ENCODE results near the gene PRLR.
"Not testable (repeated sequence)": the region's sequence is repeated elsewhere in the genome, so short reads cannot be mapped to it uniquely, and the experiment has no call there.

The PRLR gene

GRCh38 chr5:35067985-35068384, 162.3 kb downstream of the PRLR start:
- no peak for DNase-seq

- no peak for DNase-seq
Observed at GRCh38 chr5:35066260-35066795, 164.0 kb downstream of the PRLR start.

- no peak for DNase-seq
Observed at GRCh38 chr5:35063414-35063813, 166.9 kb downstream of the PRLR start.

GRCh38 chr5:35061211-35061770, 169.0 kb downstream of the PRLR start:
- DNase-seq, result no peak

GRCh38 chr5:35060236-35060635, 170.1 kb downstream of the PRLR start:
- DNase-seq, result no peak

- no peak for DNase-seq
Observed at GRCh38 chr5:35059251-35059650, 171.0 kb downstream of the PRLR start.

GRCh38 chr5:35058374-35058788, 171.9 kb downstream of the PRLR start:
- peak in 1 of 5 donors; percentile 4 for DNase-seq

- DNase-seq, result no peak
Observed at GRCh38 chr5:35056686-35057085, 173.6 kb downstream of the PRLR start.

GRCh38 chr5:35052838-35053237, 177.4 kb downstream of the PRLR start:
- DNase-seq, result no peak

GRCh38 chr5:35050541-35051126, 179.7 kb downstream of the PRLR start:
- no peak for DNase-seq

- no peak for DNase-seq
Observed at GRCh38 chr5:35048910-35049309, 181.4 kb downstream of the PRLR start.

GRCh38 chr5:35047785-35048404, 182.4 kb downstream of the PRLR start, which contains the start of gene AGXT2:
Gene AGXT2, minus strand, starts transcription at chr5:35047949. Its CDS starts 57 bp downstream, at chr5:35047892.
- no peak for DNase-seq

- DNase-seq, result no peak
Observed at GRCh38 chr5:35046774-35047173, 183.5 kb downstream of the PRLR start.

- DNase-seq, result no peak
Observed at GRCh38 chr5:35045280-35045679, 185.0 kb downstream of the PRLR start.

GRCh38 chr5:35044649-35045048, 185.6 kb downstream of the PRLR start:
- DNase-seq, result no peak

GRCh38 chr5:35042781-35043180, 187.5 kb downstream of the PRLR start:
- no peak for DNase-seq

- DNase-seq, result no peak
Observed at GRCh38 chr5:35041261-35041660, 189.0 kb downstream of the PRLR start.

GRCh38 chr5:35038891-35039290, 191.4 kb downstream of the PRLR start:
- DNase-seq, result no peak

GRCh38 chr5:35036536-35036935, 193.8 kb downstream of the PRLR start:
- DNase-seq, result no peak

GRCh38 chr5:35035929-35036328, 194.4 kb downstream of the PRLR start:
- DNase-seq, result not testable (repeated sequence)

GRCh38 chr5:35035271-35035670, 195.0 kb downstream of the PRLR start:
- DNase-seq, result no peak

- no peak for DNase-seq
Observed at GRCh38 chr5:35032356-35032755, 197.9 kb downstream of the PRLR start.

GRCh38 chr5:35031276-35031675, 199.0 kb downstream of the PRLR start:
- no peak for DNase-seq

- DNase-seq, result no peak
Observed at GRCh38 chr5:35030426-35031100, 199.7 kb downstream of the PRLR start.

Measured in T-helper 1 cell (primary cell).